GM12892 (cell line): Measurements from ENCODE around the gene UNC119.
A peak's percentile ranks its signal among the peaks of the same experiment; 100 is the strongest.

Experiments
- DNase-seq: peaks from one replicate; pipeline ENCODE4 v3.0.0; 2011; ENCODE audit not compliant: insufficient read length
- FAIRE-seq: peaks from 2 replicates; lab custom pipeline; 2011; peaks lifted over from hg19 to GRCh38; lab: Jason Lieb, UNC
- POLR2A ChIP-seq: IDR thresholded peaks from 2 replicates; pipeline ENCODE4 v1.6.1; 2011; ENCODE audit warnings: low read depth, low read length, control low read depth
- POLR2AphosphoS5 ChIP-seq: IDR thresholded peaks from 2 replicates; pipeline ENCODE4 v1.6.1; 2011; ENCODE audit warnings: low read depth, low read length, control low read depth
- TAF1 ChIP-seq: IDR thresholded peaks from 2 replicates; pipeline ENCODE4 v1.6.1; 2011; ENCODE audit warnings: low read depth, mild to moderate bottlenecking, control low read depth, low read length, borderline replicate concordance

UNC119 gene

DNA sequence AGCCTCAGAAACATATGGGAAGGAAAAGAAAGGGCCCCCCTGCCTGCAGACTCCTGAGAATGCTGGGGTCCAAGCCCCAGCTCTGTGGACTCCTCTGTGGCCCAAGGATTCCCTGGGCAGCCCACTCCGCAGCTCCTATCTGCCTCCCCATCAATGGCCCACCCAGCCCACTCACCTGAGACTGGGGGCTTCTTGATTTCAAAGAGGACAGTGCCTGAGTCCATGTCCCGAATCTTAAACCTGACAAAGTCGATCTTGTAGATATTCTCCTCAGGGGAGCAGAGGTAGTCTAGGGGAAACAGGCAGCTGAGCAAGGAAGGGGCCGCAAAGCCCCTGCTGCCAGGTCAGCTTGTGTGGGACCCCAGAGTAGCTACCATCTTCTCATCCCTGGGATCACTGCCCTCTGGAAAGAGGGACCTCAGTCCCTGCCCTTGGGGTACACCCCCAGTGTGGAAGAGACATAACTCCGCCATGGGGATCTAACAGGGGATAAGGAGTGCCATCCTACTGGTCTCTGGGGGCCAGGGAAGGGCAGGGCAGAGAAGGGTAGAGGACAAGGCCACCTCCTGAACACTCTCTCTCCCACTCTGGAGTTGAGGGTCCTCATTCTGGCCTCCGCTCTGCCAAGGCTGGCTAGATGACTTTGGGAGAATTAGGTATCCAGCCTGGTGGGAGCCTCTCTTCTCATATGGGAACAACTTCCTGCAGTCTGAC is 3.9 kb downstream of the UNC119 start:
- TF ChIP-seq POLR2AphosphoS5, result no peak
- no peak for TF ChIP-seq TAF1
- TF ChIP-seq POLR2A, result no peak
- FAIRE-seq (no peak), DNase-seq (no peak)

DNA sequence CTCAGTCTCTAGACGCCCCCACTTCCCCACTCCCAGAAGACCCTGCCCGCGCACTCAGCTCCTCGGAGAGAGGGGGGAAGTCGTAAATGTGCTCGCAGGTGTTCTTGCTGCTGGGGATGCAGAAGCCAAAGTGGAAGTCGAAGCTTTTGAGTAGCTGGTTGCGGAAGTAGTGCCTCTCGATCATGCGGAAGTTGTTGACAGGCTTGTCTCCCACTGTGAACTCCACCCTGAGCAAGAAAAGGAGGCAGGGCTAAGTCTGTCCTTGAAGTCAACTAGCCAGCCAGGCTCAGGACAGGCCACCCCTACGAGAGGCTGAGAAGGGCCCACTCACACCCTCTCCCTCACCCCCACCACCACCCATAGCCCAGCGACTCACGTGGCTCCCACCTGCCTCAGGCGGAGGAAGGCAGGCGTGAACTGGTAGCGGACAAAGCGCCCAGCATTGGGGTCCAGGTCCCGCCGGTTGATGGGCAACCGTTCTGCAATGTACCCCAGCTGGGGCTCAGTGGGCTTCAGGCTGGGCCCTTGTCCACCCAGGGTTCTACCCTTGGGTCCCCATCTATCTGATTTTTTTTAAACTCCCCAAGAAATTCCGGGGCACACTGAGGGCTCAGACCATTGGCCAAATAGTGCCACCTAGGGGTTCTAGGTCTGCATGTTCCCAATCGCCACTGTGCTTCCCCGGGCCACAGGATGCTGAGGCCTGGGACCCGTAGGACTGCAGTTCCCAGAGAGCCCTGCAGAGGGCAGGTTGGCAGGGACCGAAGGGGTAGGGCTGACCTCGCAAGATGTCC is 4.6 kb downstream of the UNC119 start:
- FAIRE-seq (peak; percentile 98), DNase-seq (peak; percentile 79)
- TF ChIP-seq POLR2AphosphoS5 (no peak), POLR2A (no peak), TAF1 (no peak)

DNA sequence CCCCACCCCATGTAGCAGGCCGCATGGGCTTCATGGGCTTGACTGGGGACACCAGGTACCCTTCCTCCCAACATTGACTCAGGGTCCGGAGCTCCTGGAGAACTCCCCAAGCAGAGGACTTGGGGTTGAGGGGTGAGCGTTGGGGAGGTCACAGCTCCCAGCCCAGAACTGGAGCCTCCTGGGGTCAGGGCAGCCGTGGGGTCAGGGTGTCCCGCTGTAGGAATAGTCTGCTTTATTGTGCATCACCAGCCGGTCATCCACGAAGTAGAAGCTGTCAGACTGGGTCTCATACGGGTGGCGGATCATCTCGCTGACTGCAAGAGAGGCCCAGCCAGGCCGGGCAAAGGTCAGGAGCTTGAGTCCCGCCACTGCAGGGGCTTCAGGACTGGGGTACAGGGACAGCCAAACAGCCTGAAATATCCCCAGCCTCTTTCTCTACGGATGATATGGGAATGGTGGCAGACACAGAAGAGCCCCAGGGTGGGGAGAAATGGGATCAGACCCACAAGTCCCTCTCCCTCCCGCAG is 5.3 kb downstream of the UNC119 start:
- DNase-seq, result no peak
- no peak for FAIRE-seq
- TF ChIP-seq TAF1, result no peak
- no peak for TF ChIP-seq POLR2AphosphoS5
- no peak for TF ChIP-seq POLR2A

DNA sequence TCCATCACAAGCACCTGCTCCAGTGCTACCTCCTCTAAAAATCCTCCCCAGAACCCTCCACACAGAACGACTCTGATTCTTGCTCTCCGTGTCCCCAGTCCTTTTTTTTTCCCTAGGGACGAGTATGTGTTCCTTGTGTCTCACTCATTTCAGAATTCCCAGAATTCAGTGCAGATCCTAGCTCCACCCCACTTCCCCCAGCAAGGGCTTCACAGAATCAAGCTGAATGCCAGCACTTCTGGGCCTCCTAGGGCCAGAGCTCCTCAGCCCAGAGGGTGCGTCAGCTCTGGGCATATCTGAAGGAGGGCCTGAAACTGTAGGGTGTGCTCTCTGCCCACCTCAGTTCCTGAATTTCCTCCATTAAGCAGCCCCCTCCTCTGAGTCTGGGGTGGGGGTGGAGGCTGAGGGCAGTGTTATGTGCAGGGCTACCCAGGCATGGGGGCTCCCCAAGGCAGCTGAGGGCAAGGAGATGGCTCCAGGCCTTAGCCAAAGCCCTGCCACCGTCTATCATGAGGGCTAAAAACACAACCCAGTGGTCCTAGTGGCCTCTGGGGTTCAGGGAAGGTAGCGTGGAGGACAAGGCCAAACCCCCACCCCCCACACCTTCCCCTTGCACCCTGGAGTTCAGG is 6.5 kb downstream of the UNC119 start:
- DNase-seq (no peak), FAIRE-seq (no peak)
- TF ChIP-seq POLR2A, result 0 out of 2 replicates have a peak, but pooled peaks have one; percentile 11
- TF ChIP-seq TAF1, result no peak

DNA sequence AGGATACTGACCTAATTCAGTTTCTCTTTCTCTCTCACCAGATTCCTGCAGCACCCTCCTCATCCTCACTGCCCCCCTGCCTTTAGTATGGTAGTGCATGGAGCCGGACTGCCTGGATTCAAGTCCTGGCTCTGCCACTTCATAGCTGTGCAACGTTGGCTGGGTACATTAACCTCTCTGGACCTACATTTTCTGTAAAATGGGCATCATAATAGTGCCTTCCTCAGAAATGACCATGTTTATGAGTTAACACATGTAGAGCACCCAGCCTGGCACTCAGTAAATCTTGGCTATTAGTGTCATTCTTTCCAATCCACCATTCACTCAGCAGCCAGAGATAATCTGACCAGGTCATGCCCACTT is 7.3 kb downstream of the UNC119 start:
- DNase-seq (no peak), FAIRE-seq (no peak)
- TF ChIP-seq TAF1, result no peak
- TF ChIP-seq POLR2A, result no peak
- no peak for TF ChIP-seq POLR2AphosphoS5

DNA sequence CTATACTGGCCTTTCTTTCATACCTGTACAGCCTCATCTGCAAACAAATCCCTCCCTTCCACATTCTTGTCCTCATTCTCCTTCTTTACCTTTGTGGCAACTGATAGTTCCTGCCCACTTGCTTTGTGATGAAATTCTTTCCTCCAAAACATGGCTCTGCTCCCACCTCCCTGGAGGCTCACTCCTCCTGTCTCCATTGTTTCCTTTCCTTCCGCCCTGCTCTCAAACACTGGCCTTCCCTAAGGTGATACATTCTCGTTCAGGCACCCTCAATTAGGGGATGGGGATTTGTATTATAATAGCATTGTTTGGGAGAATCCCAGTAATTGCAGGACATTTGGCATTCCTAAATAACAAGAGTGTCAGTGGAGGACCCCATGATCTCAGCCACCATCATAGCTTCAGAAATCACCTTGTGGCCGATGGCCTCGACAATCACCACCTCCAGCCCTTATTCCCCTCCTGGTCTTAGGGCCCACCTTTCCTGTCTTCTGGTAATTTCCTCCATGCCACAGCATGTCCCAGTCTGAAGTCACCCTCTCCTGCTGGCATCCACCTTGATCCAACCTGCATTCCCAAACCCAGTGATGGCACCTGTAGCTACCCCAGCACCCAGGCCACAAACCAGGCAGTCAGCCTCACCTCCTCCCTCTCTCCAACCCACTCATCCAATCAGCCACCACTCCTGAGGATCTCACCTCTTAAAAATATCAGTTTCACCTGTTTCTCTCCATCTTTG is 7.9 kb downstream of the UNC119 start:
- no peak for FAIRE-seq
- TF ChIP-seq TAF1, result no peak
- no peak for TF ChIP-seq POLR2A
- TF ChIP-seq POLR2AphosphoS5, result no peak
- no peak for DNase-seq

DNA sequence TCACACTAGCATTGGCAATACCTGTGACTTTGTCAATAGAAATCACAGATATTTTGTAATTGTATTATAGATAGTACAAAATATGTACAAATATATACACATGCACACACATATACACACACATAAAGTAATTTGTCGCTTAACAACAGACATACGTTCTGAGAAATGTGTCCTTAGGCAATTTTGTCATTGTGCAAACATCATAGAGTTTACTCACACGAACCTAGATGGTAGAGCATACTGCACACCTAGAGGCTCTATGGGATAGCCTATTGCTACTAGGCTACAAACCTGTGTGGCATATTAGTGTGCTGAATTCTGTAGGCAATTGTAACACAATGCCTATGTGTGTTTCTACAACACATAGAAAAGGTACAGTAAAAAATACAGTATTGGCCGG is 11.0 kb downstream of the UNC119 start:
- no peak for DNase-seq
- TF ChIP-seq POLR2AphosphoS5 (no peak), TAF1 (no peak), POLR2A (no peak)
- FAIRE-seq, result no peak

DNA sequence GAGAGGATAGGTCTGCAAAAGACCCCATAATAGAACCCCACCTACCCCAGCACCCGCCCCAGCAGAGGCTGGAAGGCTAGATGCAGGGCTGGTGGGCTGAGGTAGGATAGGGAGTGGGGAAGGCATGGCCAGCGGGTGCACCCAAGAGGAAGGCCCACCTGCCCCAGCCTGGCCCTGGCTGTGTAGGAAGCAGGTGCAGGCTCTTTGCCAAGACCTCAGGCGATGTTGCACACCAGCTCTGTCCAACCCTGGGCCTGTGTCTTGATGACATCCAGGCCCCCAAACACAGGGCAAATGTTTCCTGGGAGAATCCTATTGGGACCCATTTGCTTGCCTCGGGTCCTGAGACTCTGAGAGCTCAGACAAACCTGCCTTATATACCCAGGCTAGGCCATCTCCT is 12.2 kb downstream of the UNC119 start:
- DNase-seq (no peak), FAIRE-seq (no peak)

DNA sequence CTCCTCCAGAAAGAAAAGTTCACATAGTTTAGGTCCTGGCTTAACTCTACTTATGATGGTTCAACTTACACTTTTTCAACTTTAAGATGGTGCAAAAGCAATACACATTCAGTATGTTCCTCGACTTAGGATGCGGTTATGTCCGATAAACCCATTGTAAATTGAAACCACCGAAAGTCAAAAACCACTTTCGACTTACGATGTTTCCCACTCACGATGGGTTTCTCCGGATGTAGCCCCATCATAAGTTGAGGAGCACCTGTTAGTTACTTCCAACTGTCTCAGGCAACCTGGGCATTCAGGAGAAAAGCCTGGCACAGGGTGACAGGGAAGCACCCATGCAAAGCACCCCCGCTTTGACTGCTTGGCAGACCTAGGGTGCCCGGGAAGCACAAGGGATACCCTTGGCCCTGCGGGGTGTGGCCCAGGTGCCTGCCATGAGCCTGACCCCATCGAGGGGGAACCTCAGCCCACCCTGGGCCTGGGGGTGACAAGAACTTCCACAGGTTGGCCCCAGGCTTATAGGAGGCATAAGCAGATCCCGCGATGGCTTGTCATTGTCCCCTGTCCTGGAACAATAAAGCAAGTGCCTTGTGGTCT is 14.0 kb downstream of the UNC119 start:
- FAIRE-seq (no peak), DNase-seq (no peak)
- TF ChIP-seq POLR2A (no peak), POLR2AphosphoS5 (no peak), TAF1 (no peak)

More for the DNA sequence above, 12.2 kb downstream of the UNC119 start:
- TF ChIP-seq POLR2AphosphoS5 (no peak), POLR2A (no peak), TAF1 (no peak)

DNA sequence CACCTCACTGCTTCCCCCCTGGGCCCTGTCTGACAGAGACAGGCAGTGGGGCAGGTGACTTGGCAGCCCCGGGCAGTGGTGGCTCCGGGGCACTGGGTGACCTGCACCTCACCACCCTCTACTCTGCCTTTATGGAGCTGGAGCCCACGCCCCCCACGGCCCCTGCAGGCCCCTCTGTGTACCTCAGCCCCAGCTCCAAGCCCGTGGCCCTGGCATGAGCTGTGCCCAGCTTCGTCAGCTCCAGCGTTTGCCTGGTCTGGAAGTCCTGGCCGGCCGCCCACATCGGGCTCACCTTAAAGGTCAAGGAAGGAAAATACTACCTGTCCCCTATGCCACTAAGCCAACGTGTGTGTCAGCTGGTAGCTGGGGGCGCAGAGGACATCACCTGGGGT is 15.2 kb downstream of the UNC119 start:
- DNase-seq, result no peak
- TF ChIP-seq POLR2AphosphoS5 (no peak), POLR2A (no peak), TAF1 (no peak)
- FAIRE-seq, result no peak
